ENCODE data around the gene NPAS1. TPM values are rescaled to one million over a fixed set of nuclear protein-coding genes. Genes with fewer than 3 reads are reported as not detected.

Gene NPAS1
- total RNA-seq, 1 donor from 2014 or later, result 3.6 TPM

DNA sequence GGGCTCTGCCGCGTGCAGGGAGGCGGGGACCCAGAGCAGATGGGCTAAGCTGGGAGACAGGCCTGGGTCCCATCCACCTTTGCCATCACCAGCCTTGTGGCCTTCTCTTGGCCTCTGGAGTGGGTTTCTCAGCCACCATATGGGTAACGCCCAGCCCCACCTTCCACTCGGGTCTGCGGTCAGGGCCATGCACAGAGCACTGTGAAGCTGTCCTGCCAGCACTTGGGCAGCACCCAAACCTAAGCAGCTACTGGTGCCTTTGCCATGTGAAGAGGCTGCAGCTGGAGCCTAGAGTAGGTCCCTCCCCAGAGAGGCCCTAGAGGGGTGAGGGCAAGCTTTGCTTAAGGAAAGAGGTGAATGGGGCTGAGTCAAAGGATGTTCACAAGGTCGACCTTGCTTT is 24.1 kb upstream of the NPAS1 start:
- H3K27me3 ChIP-seq (ENCODE audit: insufficient read depth, low read length), result no peaks in the 10 kb centered on the region
- Mint-ChIP-seq H3K27ac (ENCODE audit: unreplicated experiment) (no peak overlapping the region), H3K27me3 (ENCODE audit: low read depth, unreplicated experiment) (no peaks in the 10 kb centered on the region), H3K4me3 (ENCODE audit: unreplicated experiment) (no peak overlapping the region), H3K36me3 (ENCODE audit: low read depth, unreplicated experiment) (peaks cover 22% of the 10 kb centered on the region), H3K4me1 (ENCODE audit: low read depth, unreplicated experiment) (peaks cover 11% of the 10 kb centered on the region), H3K9me3 (ENCODE audit: unreplicated experiment) (no peaks in the 10 kb centered on the region)
- no peaks in the 10 kb centered on the region for H3K9me3 ChIP-seq (ENCODE audit: insufficient read depth, low read depth, low read length)
- FAIRE-seq, result no peak
- H3K4me2 ChIP-seq (ENCODE audit: low read length), result no peak overlapping the region
- peaks cover 4% of the 10 kb centered on the region for H3K79me2 ChIP-seq (ENCODE audit: insufficient read depth, low read length)
- peaks cover 18% of the 10 kb centered on the region for H4K20me1 ChIP-seq (ENCODE audit: insufficient read depth, low read length)
- no peak overlapping the region for H3K4me3 ChIP-seq (ENCODE audit: insufficient read depth, low read depth, low read length)
- H3K36me3 ChIP-seq (ENCODE audit: insufficient read depth, low read length), result peaks cover 10% of the 10 kb centered on the region
- peaks cover 8% of the 10 kb centered on the region for H3K4me1 ChIP-seq (ENCODE audit: insufficient read depth, low read length)
- H3K27ac ChIP-seq (ENCODE audit: low read depth, low read length), result no peak overlapping the region
- no peak for TF ChIP-seq EZH2 (IDR thresholded peaks at IDR 0.05; ENCODE audit: insufficient read depth, low read length)
- TF ChIP-seq, protein P1, sequence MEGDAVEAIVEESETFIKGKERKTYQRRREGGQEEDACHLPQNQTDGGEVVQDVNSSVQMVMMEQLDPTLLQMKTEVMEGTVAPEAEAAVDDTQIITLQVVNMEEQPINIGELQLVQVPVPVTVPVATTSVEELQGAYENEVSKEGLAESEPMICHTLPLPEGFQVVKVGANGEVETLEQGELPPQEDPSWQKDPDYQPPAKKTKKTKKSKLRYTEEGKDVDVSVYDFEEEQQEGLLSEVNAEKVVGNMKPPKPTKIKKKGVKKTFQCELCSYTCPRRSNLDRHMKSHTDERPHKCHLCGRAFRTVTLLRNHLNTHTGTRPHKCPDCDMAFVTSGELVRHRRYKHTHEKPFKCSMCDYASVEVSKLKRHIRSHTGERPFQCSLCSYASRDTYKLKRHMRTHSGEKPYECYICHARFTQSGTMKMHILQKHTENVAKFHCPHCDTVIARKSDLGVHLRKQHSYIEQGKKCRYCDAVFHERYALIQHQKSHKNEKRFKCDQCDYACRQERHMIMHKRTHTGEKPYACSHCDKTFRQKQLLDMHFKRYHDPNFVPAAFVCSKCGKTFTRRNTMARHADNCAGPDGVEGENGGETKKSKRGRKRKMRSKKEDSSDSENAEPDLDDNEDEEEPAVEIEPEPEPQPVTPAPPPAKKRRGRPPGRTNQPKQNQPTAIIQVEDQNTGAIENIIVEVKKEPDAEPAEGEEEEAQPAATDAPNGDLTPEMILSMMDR (IDR thresholded peaks at IDR 0.05; ENCODE audit: insufficient read depth, low read depth, low read length), result no peak
- H3K9ac ChIP-seq (ENCODE audit: low read length), result no peak overlapping the region
- DNase-seq (ENCODE audit: low read depth), result no peak
- H2AFZ ChIP-seq (ENCODE audit: low read depth, low read length), result no peak overlapping the region

DNA sequence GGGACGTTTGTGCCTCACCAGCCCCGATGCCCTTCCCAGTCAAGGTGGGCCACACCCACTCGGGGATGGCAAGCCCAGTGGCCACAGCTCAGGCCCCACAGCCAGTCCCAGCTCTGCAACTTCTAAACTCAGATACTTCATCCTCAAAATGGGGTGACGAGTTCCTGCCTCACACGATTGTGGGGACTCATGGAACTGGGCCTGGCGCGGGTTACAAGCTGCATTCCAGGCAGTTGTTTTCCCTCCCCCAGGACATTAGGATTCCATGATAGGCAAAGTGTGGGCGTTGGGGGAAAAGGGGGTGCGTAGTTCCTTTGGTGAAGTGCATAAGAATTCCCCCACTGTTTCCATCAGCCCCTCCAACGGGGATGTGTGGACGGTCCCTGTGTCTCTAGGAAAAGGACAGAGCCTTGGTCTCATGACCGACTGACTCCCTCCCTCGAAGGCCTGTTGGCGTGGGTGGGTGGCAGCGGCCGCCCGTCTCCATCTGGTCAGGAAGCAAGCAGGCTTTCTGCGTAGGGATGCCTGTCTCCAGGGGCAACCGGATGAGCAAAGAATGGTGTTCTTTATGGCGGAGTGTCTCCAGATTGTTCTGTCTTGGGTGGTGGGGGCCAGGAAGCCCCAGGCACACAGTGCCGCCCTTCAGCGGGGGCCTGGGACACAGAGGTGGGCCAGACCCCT is 21.1 kb upstream of the NPAS1 start:
- DNase-seq (ENCODE audit: low read depth), result no peak
- TF ChIP-seq, protein P1 (IDR thresholded peaks at IDR 0.05; ENCODE audit: insufficient read depth, low read depth, low read length), result no peak
- no peak for TF ChIP-seq EZH2 (IDR thresholded peaks at IDR 0.05; ENCODE audit: insufficient read depth, low read length)
- H3K27me3 Mint-ChIP-seq (ENCODE audit: low read depth, unreplicated experiment), result no peaks in the 10 kb centered on the region
- H3K27ac Mint-ChIP-seq (ENCODE audit: unreplicated experiment), result no peak overlapping the region
- no peak for FAIRE-seq
- peaks cover 24% of the 10 kb centered on the region for H3K36me3 Mint-ChIP-seq (ENCODE audit: low read depth, unreplicated experiment)
- Histone ChIP-seq H3K9ac (ENCODE audit: low read length) (no peak overlapping the region), H3K79me2 (ENCODE audit: insufficient read depth, low read length) (peaks cover 4% of the 10 kb centered on the region), H3K4me2 (ENCODE audit: low read length) (no peak overlapping the region), H3K4me3 (ENCODE audit: insufficient read depth, low read depth, low read length) (no peak overlapping the region), H3K36me3 (ENCODE audit: insufficient read depth, low read length) (peaks cover 10% of the 10 kb centered on the region), H3K9me3 (ENCODE audit: insufficient read depth, low read depth, low read length) (no peaks in the 10 kb centered on the region), H3K27me3 (ENCODE audit: insufficient read depth, low read length) (no peaks in the 10 kb centered on the region), H3K4me1 (ENCODE audit: insufficient read depth, low read length) (peaks cover 4% of the 10 kb centered on the region), H2AFZ (ENCODE audit: low read depth, low read length) (no peak overlapping the region), H4K20me1 (ENCODE audit: insufficient read depth, low read length) (peaks cover 31% of the 10 kb centered on the region), H3K27ac (ENCODE audit: low read depth, low read length) (no peak overlapping the region)
- H3K4me3 Mint-ChIP-seq (ENCODE audit: unreplicated experiment), result no peak overlapping the region
- H3K4me1 Mint-ChIP-seq (ENCODE audit: low read depth, unreplicated experiment), result no peaks in the 10 kb centered on the region
- H3K9me3 Mint-ChIP-seq (ENCODE audit: unreplicated experiment), result no peaks in the 10 kb centered on the region

DNA sequence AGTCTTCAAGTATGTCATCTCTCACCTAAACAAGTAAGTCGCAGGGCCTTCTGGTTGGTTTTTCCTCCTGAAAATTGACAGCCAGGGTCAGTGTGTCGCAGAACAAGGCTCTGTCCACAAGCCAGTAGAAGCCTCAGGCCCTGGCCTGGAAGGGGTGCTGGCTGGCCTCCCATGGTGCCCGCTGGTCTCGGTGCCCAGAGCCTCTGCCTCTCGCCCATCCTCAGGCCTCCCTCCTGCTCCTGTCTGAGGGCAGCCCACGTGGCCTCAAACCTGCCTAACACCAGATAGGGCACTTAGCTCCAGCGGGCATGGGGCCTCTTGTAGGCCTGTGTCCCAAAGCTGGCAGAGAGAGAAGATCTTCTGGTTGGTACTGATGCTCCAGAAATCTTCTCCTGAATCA is 20.3 kb upstream of the NPAS1 start:
- Histone ChIP-seq H2AFZ (ENCODE audit: low read depth, low read length) (no peak overlapping the region), H3K4me1 (ENCODE audit: insufficient read depth, low read length) (peaks cover 12% of the 10 kb centered on the region), H3K9me3 (ENCODE audit: insufficient read depth, low read depth, low read length) (no peaks in the 10 kb centered on the region), H4K20me1 (ENCODE audit: insufficient read depth, low read length) (peaks cover 33% of the 10 kb centered on the region), H3K4me2 (ENCODE audit: low read length) (no peak overlapping the region), H3K4me3 (ENCODE audit: insufficient read depth, low read depth, low read length) (no peak overlapping the region), H3K36me3 (ENCODE audit: insufficient read depth, low read length) (peaks cover 10% of the 10 kb centered on the region), H3K27me3 (ENCODE audit: insufficient read depth, low read length) (no peaks in the 10 kb centered on the region), H3K9ac (ENCODE audit: low read length) (no peak overlapping the region), H3K27ac (ENCODE audit: low read depth, low read length) (no peak overlapping the region), H3K79me2 (ENCODE audit: insufficient read depth, low read length) (peaks cover 2% of the 10 kb centered on the region)
- H3K27me3 Mint-ChIP-seq (ENCODE audit: low read depth, unreplicated experiment), result no peaks in the 10 kb centered on the region
- FAIRE-seq (no peak), DNase-seq (ENCODE audit: low read depth) (no peak)
- H3K4me1 Mint-ChIP-seq (ENCODE audit: low read depth, unreplicated experiment), result no peaks in the 10 kb centered on the region
- H3K9me3 Mint-ChIP-seq (ENCODE audit: unreplicated experiment), result no peaks in the 10 kb centered on the region
- H3K27ac Mint-ChIP-seq (ENCODE audit: unreplicated experiment), result no peak overlapping the region
- H3K4me3 Mint-ChIP-seq (ENCODE audit: unreplicated experiment), result no peak overlapping the region
- TF ChIP-seq EZH2 (IDR thresholded peaks at IDR 0.05; ENCODE audit: insufficient read depth, low read length), result no peak
- TF ChIP-seq, protein P1 (IDR thresholded peaks at IDR 0.05; ENCODE audit: insufficient read depth, low read depth, low read length), result no peak
- peaks cover 23% of the 10 kb centered on the region for H3K36me3 Mint-ChIP-seq (ENCODE audit: low read depth, unreplicated experiment)

All from astrocyte (in vitro differentiated cells and primary cell).